Lung (tissue), 12 donors: ENCODE results near the gene NEU2. TPM values are rescaled to one million over a fixed set of nuclear protein-coding genes. Genes with fewer than 3 reads are reported as not detected.

Experiments
- ATAC-seq: fragments of 200-7000 bp; cut with Tn5 transposase; one replicate; pipeline ENCODE4 v1.9.1; 2020; ENCODE audit warnings: moderate number of reproducible peaks; ENCODE audit not compliant: insufficient read depth, low FRiP score
- DNase-seq, 3 donors: peaks; one replicate each; pipeline ENCODE4 v3.0.0-alpha.2; 2013 to 2017
- H3K27ac ChIP-seq, 2 donors: one replicate each; pipeline ENCODE4 v1.5.1; 2013; ENCODE audit warnings: mild to moderate bottlenecking in 2 of 2, moderate library complexity in 2 of 2, control low read depth in 1 of 2, inconsistent platforms in 1 of 2, low read depth in 1 of 2, low read length in 1 of 2
- H3K27me3 ChIP-seq, 3 donors: one replicate each; pipeline ENCODE4 v1.5.1; 2013; ENCODE audit warnings: low read length in 2 of 3; ENCODE audit not compliant: control insufficient read depth in 3 of 3, insufficient read depth in 3 of 3
- H3K36me3 ChIP-seq, 4 donors: one replicate each; pipeline ENCODE4 v1.5.1; 2013; ENCODE audit warnings: low read length in 4 of 4, mild to moderate bottlenecking in 1 of 4, moderate library complexity in 1 of 4; ENCODE audit not compliant: control insufficient read depth in 4 of 4, insufficient read depth in 4 of 4
- H3K4me1 ChIP-seq, 5 donors: one replicate each; pipeline ENCODE4 v1.5.1; 2013; ENCODE audit warnings: low read length in 5 of 5, mild to moderate bottlenecking in 2 of 5, moderate library complexity in 1 of 5; ENCODE audit not compliant: control insufficient read depth in 5 of 5, insufficient read depth in 5 of 5
- H3K4me3 ChIP-seq: one replicate; pipeline ENCODE4 v1.5.1; 2013; ENCODE audit warnings: mild to moderate bottlenecking, control low read depth, moderate library complexity
- H3K9ac ChIP-seq, 2 donors: one replicate each; pipeline ENCODE4 v1.5.1; 2013; ENCODE audit warnings: low read length in 2 of 2, control low read depth in 1 of 2; ENCODE audit not compliant: insufficient read depth in 1 of 2
- H3K9me3 ChIP-seq, 4 donors: one replicate each; pipeline ENCODE4 v1.5.1; 2013; ENCODE audit warnings: low read length in 3 of 4, mild to moderate bottlenecking in 1 of 4, moderate library complexity in 1 of 4; ENCODE audit not compliant: control insufficient read depth in 4 of 4, insufficient read depth in 3 of 4
- CTCF ChIP-seq: IDR thresholded peaks from 2 replicates; pipeline ENCODE4 v1.5.1; 2012; ENCODE audit warnings: mild to moderate bottlenecking; ENCODE audit errors: control extremely low read depth, extremely low read depth
- WGBS, 2 donors: extraction: QIAGEN DNeasy Blood & Tissue Kit; methylation state at CpG; one replicate each; pipeline ENCODE4 v1.1.7; 2013; 5-methylcytosine and 5-hydroxymethylcytosine counted together
- polyA plus RNA-seq, 2 donors: library from polyadenylated mRNA; stranded (reverse); fragments of 200-250 nt; gene quantifications; one replicate each; pipeline ENCODE4 v1.2.1, GENCODE V29; 2013
- total RNA-seq, 2 donors: library from RNA; depleted of rRNA in 1 of 2; stranded (reverse); fragments of >200 nt in 1 of 2; gene quantifications; one replicate each; pipeline ENCODE4 v1.2.1, GENCODE V29; 2014 to 2021
- donor health status: control.
- donor health status: control.
- donor health status: Bipolar disorder and iron deficiency.
- donor health status: healthy.
- donor health status: DM: yes; HTN: yes; CAD: no.

The NEU2 gene
- total and polyA plus RNA-seq, 4 donors = not detected

GRCh38 chr2:233023761-233024410 lies 8.6 kb upstream of the NEU2 start:
- 92 to 95% methylated on average over 14 of the region's 14 CpGs for WGBS, 2 donors
- no peaks in the 10 kb centered on the region for H3K36me3 ChIP-seq
- no peak overlapping the region for H3K9ac ChIP-seq
- H3K4me1 ChIP-seq = no peaks in the 10 kb centered on the region
- TF ChIP-seq CTCF = no peak
- no peak overlapping the region for H3K4me3 ChIP-seq
- no peak overlapping the region for H3K27ac ChIP-seq
- no peaks in the 10 kb centered on the region for H3K9me3 ChIP-seq
- DNase-seq (no peak), ATAC-seq (no peak)
- H3K27me3 ChIP-seq = no peaks in the 10 kb centered on the region

- H3K27me3 ChIP-seq = no peaks in the 10 kb centered on the region
- H3K9ac ChIP-seq = no peak overlapping the region
- DNase-seq (no peak), ATAC-seq (no peak)
- no peaks in the 10 kb centered on the region for H3K36me3 ChIP-seq
- no peak overlapping the region for H3K27ac ChIP-seq
- H3K4me3 ChIP-seq = no peak overlapping the region
- no peaks in the 10 kb centered on the region for H3K4me1 ChIP-seq
- WGBS, 2 donors = 78 to 80% methylated on average over 7 of the region's 7 CpGs
- no peaks in the 10 kb centered on the region for H3K9me3 ChIP-seq
- TF ChIP-seq CTCF = no peak
Observed at GRCh38 chr2:233025706-233026105, 6.8 kb upstream of the NEU2 start.

GRCh38 chr2:233026198-233026813 lies 6.2 kb upstream of the NEU2 start:
- Histone ChIP-seq H3K4me1 (no peaks in the 10 kb centered on the region), H3K27me3 (no peaks in the 10 kb centered on the region), H3K9me3 (no peaks in the 10 kb centered on the region), H3K9ac (no peak overlapping the region), H3K4me3 (no peak overlapping the region), H3K27ac (no peak overlapping the region), H3K36me3 (no peaks in the 10 kb centered on the region)
- ATAC-seq (no peak), DNase-seq (no peak)
- WGBS, 2 donors = 92 to 93% methylated on average over 4 of the region's 4 CpGs
- TF ChIP-seq CTCF = no peak

GRCh38 chr2:233029321-233029720 lies 3.2 kb upstream of the NEU2 start:
- Histone ChIP-seq H3K9me3 (no peaks in the 10 kb centered on the region), H3K36me3 (no peaks in the 10 kb centered on the region), H3K27me3 (no peaks in the 10 kb centered on the region), H3K9ac (no peak overlapping the region), H3K27ac (no peak overlapping the region), H3K4me1 (no peaks in the 10 kb centered on the region), H3K4me3 (no peak overlapping the region)
- DNase-seq (no peak), ATAC-seq (no peak)
- no peak for TF ChIP-seq CTCF
- 94 to 95% methylated on average over 9 of the region's 9 CpGs for WGBS, 2 donors
